ELR (cell line): ENCODE results near the gene PAQR4.

Experiments used
- DNase-seq: peaks from one replicate; pipeline ENCODE4 v3.0.0-alpha.2; 2015; ENCODE audit warnings: low read depth

The PAQR4 gene

GRCh38 chr16:2981177-2981898 lies 12.2 kb downstream of the PAQR4 start:
- DNase-seq, result no peak

DNA sequence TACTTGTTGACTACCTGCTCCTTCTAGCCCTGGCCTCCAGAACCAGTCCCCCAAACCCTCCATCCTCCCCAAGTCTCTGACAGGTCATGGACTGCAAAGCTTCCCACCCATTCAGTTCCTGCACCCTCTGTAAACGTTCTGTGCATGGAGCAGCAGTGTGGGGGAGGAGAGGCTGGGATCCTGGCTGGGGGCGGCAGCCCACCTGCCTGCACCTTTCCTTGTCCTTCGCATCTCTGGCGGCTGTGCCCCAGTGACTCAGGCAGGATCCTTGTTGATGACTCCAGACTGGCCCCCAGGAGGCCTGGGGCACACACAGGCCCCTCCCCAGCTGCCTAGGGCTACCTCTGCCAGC lies 12.7 kb downstream of the PAQR4 start:
- no peak for DNase-seq

GRCh38 chr16:2982402-2982801 lies 13.3 kb downstream of the PAQR4 start:
- DNase-seq, result no peak

DNA sequence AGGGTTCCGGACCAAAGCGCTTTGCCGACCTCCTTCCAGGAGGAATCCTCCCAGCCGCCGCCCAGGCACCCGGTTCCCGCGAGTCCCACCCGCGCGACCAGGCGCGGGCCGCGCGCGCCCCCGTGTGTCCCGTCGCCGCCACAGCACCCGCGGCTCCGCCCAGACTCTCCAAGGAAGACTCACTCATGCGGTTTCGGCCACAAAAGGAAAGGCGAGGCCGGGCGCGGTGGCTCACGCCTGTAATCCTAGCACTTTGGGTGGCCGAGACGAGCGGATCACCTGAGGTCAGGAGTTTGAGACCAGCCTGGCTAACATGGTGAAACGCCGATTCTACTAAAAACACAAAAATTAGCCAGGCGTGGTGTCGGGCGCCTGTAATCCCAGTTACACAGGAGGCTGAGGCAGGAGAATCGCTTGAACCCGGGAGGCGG lies 14.6 kb downstream of the PAQR4 start:
- peak; percentile 87 for DNase-seq

- no peak for DNase-seq
Observed at GRCh38 chr16:2985462-2985861, 16.3 kb downstream of the PAQR4 start.

GRCh38 chr16:2985893-2986355 lies 16.8 kb downstream of the PAQR4 start:
- DNase-seq, result no peak

- no peak for DNase-seq
Observed at GRCh38 chr16:2986623-2987188, 17.6 kb downstream of the PAQR4 start.

- no peak for DNase-seq
Observed at GRCh38 chr16:2987286-2987685, 18.1 kb downstream of the PAQR4 start.

DNA sequence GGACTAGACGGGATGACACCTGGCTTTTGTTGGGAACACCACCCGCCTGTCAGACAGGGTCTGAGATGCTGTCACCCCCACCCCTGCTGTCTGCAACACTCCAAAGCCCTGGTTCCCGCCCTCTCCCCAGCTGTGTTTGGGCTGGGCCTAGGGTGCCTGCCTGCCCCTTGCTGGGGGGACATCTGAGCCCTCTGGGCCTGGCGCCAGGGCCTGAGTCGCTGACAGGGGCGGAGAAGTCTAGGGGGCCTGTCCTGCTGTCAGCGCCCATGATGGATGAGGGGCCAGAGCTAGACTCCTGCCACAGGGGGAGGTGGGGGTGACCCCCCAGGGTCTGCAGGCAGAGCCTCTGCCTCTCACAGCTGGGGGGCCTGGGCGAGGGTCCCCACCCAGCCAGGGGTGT lies 18.7 kb downstream of the PAQR4 start:
- no peak for DNase-seq

DNA sequence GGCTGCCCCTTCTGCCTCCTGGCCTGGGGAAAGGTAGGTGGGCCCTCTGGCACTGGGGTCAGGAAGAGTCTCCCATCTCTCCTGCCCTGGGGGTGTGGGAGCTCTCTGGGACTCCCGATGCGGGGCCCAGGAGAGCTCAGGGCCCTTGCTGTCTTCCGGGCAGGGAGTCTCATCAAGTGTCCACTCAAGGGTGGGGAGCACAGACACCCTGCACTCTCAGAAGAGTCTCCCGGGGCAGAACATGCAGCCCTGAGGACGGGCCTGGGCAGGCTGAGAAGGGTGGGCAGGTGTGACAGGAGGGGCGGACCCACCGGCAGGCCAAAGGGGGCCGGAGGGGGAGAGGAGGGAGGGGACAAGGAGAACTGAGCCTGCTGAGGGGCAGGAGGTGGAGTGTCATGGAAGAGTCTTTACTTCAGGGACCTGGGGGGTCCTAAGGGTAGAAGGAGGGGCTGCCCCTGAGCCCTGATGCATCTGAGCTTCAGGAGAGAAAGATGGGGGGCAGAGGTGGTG lies 19.5 kb downstream of the PAQR4 start:
- DNase-seq, result no peak

DNA sequence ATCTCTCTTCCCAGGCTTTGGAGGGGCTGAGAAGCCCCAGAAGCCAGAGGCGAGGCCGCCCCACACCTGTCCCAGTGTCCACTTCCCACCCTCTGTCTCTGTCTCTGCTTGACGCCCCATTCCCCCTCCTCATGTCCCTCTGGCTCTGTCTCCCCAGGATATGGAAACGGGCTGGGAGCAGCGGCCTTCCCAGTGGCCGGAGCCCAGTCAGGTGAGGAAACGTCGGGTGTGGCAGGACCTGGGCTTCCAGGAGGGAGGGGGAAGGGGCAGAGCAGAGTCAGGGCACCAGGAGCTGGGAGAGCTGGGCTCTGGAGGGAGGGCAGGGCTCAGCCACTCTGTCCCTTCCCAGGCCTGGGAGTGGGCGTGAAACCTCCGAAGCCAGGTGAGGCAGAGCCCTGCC lies 21.7 kb downstream of the PAQR4 start:
- no peak for DNase-seq

DNA sequence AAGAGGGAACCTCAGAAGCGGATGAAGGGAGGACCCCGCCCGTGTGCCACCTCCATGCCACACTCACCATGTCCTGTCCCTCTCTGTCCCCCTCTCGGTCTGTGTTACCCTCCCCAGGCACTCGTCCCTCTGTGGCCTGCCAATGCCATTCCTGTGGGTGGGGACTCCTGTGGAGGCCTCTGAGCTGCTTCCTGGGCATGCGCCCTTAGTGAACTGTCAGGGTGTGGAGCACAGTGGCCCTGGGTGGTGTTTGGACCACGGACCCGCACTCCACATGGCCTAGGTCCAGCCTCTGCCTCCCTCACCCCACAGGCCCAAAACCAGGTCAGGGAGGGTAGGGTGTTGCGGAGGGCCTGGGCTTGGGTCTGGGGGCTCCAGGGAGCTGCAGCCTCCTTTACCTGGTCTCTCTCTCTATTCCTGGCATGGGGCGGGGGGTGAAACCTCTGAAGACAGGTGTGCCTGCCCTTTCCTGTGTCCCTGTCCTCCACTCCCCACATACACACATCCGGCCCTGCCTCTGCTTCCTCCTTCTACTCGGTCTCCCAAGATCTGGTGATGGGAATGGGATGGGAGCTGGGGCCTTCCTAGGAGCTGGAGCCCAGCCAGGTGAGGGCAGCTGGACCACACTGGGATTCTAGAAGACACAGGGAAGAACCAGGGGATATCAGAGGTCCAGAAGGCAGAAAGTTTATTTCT lies 22.6 kb downstream of the PAQR4 start:
- DNase-seq, result no peak

GRCh38 chr16:2992383-2993081 lies 23.4 kb downstream of the PAQR4 start:
- no peak for DNase-seq

GRCh38 chr16:2996298-2996697 lies 27.1 kb downstream of the PAQR4 start:
- no peak for DNase-seq

GRCh38 chr16:2999929-3000328 lies 30.8 kb downstream of the PAQR4 start:
- no peak for DNase-seq

DNA sequence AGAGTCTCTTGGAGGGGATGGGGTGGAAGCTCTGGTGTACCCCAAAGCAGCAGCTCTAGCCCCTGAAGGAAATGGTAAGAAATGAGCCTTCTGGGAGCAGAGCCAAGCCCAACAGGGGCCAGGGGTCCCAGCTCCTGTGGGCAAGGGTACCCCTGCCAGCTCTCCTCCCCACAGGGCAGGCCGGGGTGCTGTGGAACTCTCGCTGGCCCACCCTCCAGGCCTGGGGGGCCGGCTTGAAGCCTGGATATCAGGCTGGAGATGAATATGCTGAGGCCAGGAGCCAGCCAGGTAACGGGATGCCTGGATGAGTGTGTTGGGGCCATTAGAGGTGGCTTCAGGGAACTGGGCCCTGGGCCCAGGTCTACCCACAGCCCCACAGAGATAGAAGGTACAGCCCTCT lies 31.4 kb downstream of the PAQR4 start:
- no peak for DNase-seq

- DNase-seq, result no peak
Observed at GRCh38 chr16:3001316-3001715, 32.2 kb downstream of the PAQR4 start.

DNA sequence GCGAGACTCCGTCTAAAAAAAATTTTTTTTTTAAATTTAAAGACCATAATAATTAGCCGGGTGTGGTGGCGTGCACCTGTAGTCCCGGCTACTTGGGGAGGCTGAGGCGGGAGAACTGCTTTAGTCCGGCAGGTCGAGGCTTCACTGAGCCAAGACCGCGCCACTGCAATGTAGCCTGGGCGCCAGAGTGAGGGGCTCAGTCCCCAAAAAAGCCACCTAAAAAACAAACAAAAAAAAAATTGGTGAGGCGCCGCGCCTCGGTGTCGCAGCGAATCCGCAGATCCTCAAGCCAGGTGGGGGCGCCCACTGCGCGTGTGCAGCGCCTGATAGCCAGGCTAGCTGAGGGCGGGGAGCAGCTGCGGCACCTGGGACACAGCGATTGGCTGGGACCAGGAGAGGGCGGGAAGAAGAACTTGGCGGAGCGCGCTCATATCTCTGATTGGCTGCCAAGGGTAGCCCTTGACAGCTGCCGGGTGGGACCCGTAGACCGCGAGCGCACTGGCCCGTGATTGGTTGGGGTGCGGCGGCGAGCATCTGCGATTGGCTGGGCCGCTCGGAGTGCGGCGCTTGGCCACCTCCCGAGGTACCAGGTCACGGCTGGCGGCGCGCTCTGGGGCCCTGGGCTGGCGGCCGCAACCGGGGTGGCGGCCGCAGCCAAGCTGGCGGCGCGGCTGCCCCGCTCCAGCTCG lies 34.6 kb downstream of the PAQR4 start:
- DNase-seq, result peak; percentile 98

GRCh38 chr16:3004319-3004718 lies 35.2 kb downstream of the PAQR4 start:
- DNase-seq, result no peak

DNA sequence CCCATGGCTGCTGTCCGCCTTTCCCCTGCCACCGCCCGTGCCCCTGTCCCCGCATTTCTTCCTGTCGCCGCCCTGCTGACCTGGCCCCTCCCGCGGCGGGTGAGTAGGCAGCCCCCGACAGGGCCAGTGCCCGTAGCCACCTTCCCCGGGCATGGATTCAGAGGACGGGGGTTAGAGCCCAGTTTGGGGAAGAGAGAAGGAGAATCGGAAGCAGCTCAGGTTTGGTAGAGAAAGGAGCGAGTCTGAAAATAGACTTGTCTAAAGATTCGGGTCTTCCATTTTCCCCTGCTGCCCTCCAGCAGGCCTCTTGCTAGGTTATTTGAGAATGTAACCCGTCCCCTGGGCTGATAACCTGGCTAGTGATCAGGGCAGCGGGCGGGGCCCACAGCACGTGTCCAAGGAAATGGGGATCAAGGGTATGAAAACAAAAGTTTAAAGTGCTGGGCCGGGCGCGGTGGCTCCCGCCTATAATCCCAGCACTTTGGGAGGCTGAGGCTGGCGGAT lies 35.7 kb downstream of the PAQR4 start:
- no peak for DNase-seq

GRCh38 chr16:3007059-3007956 lies 38.2 kb downstream of the PAQR4 start:
- DNase-seq, result no peak
